ENCODE measurements around the gene GALNT6. TPM values are rescaled to one million over a fixed set of nuclear protein-coding genes. Genes with fewer than 3 reads are reported as not detected.

Gene GALNT6
- total and polyA plus RNA-seq, 9 of the 15 experiments (the other 6 are each of a cell fraction or from before 2014, with no cell fraction given), result 1.5 to 8.6 (median 5.1) TPM

- TF ChIP-seq E2F3 (CRISPR knock-in tag; IDR thresholded peaks at IDR 0.05) (no peak), ZNF253 (CRISPR knock-in tag; conservative IDR thresholded peaks at IDR 0.05) (no peak), ZNF707 (CRISPR knock-in tag; conservative IDR thresholded peaks at IDR 0.05) (no peak), OTX1 (CRISPR knock-in tag; IDR thresholded peaks at IDR 0.05) (no peak), BHLHE40 (IDR thresholded peaks at IDR 0.05; ENCODE audit: low read length) (no peak), ZNF282 (CRISPR knock-in tag; IDR thresholded peaks at IDR 0.05) (no peak), ZSCAN29 (IDR thresholded peaks at IDR 0.05) (no peak), SMAD1 (IDR thresholded peaks at IDR 0.05; ENCODE audit: low read depth, low read length, partially characterized antibody) (no peak), RNF219 (CRISPR knock-in tag; IDR thresholded peaks at IDR 0.05) (no peak)
- TF ChIP-seq, protein P1, sequence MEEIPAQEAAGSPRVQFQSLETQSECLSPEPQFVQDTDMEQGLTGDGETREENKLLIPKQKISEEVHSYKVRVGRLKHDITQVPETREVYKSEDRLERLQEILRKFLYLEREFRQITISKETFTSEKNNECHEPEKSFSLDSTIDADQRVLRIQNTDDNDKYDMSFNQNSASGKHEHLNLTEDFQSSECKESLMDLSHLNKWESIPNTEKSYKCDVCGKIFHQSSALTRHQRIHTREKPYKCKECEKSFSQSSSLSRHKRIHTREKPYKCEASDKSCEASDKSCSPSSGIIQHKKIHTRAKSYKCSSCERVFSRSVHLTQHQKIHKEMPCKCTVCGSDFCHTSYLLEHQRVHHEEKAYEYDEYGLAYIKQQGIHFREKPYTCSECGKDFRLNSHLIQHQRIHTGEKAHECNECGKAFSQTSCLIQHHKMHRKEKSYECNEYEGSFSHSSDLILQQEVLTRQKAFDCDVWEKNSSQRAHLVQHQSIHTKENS (CRISPR knock-in tag; IDR thresholded peaks at IDR 0.05), result no peak
- TF ChIP-seq, protein P2, sequence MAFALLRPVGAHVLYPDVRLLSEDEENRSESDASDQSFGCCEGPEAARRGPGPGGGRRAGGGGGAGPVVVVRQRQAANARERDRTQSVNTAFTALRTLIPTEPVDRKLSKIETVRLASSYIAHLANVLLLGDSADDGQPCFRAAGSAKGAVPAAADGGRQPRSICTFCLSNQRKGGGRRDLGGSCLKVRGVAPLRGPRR (CRISPR knock-in tag; IDR thresholded peaks at IDR 0.05), result no peak
- TF ChIP-seq, protein P3, sequence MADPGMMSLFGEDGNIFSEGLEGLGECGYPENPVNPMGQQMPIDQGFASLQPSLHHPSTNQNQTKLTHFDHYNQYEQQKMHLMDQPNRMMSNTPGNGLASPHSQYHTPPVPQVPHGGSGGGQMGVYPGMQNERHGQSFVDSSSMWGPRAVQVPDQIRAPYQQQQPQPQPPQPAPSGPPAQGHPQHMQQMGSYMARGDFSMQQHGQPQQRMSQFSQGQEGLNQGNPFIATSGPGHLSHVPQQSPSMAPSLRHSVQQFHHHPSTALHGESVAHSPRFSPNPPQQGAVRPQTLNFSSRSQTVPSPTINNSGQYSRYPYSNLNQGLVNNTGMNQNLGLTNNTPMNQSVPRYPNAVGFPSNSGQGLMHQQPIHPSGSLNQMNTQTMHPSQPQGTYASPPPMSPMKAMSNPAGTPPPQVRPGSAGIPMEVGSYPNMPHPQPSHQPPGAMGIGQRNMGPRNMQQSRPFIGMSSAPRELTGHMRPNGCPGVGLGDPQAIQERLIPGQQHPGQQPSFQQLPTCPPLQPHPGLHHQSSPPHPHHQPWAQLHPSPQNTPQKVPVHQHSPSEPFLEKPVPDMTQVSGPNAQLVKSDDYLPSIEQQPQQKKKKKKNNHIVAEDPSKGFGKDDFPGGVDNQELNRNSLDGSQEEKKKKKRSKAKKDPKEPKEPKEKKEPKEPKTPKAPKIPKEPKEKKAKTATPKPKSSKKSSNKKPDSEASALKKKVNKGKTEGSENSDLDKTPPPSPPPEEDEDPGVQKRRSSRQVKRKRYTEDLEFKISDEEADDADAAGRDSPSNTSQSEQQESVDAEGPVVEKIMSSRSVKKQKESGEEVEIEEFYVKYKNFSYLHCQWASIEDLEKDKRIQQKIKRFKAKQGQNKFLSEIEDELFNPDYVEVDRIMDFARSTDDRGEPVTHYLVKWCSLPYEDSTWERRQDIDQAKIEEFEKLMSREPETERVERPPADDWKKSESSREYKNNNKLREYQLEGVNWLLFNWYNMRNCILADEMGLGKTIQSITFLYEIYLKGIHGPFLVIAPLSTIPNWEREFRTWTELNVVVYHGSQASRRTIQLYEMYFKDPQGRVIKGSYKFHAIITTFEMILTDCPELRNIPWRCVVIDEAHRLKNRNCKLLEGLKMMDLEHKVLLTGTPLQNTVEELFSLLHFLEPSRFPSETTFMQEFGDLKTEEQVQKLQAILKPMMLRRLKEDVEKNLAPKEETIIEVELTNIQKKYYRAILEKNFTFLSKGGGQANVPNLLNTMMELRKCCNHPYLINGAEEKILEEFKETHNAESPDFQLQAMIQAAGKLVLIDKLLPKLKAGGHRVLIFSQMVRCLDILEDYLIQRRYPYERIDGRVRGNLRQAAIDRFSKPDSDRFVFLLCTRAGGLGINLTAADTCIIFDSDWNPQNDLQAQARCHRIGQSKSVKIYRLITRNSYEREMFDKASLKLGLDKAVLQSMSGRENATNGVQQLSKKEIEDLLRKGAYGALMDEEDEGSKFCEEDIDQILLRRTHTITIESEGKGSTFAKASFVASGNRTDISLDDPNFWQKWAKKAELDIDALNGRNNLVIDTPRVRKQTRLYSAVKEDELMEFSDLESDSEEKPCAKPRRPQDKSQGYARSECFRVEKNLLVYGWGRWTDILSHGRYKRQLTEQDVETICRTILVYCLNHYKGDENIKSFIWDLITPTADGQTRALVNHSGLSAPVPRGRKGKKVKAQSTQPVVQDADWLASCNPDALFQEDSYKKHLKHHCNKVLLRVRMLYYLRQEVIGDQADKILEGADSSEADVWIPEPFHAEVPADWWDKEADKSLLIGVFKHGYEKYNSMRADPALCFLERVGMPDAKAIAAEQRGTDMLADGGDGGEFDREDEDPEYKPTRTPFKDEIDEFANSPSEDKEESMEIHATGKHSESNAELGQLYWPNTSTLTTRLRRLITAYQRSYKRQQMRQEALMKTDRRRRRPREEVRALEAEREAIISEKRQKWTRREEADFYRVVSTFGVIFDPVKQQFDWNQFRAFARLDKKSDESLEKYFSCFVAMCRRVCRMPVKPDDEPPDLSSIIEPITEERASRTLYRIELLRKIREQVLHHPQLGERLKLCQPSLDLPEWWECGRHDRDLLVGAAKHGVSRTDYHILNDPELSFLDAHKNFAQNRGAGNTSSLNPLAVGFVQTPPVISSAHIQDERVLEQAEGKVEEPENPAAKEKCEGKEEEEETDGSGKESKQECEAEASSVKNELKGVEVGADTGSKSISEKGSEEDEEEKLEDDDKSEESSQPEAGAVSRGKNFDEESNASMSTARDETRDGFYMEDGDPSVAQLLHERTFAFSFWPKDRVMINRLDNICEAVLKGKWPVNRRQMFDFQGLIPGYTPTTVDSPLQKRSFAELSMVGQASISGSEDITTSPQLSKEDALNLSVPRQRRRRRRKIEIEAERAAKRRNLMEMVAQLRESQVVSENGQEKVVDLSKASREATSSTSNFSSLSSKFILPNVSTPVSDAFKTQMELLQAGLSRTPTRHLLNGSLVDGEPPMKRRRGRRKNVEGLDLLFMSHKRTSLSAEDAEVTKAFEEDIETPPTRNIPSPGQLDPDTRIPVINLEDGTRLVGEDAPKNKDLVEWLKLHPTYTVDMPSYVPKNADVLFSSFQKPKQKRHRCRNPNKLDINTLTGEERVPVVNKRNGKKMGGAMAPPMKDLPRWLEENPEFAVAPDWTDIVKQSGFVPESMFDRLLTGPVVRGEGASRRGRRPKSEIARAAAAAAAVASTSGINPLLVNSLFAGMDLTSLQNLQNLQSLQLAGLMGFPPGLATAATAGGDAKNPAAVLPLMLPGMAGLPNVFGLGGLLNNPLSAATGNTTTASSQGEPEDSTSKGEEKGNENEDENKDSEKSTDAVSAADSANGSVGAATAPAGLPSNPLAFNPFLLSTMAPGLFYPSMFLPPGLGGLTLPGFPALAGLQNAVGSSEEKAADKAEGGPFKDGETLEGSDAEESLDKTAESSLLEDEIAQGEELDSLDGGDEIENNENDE (IDR thresholded peaks at IDR 0.05; ENCODE audit: low read depth, low read length), result no peak
Measured at GRCh38 chr12:51326698-51327439, 64.3 kb downstream of the GALNT6 start (continued).
